Measurements from ENCODE around the gene GATB. TPM values are rescaled to one million over a fixed set of nuclear protein-coding genes. Genes with fewer than 3 reads are reported as not detected.
A peak's percentile ranks its signal among the peaks of the same experiment; 100 is the strongest.

Gene GATB
- total RNA-seq, 4 donors from 2014 or later: 26.6 to 49.2 (median 32.6) TPM

GRCh38 chr4:151653548-151653918 lies 107.3 kb downstream of the GATB start:
- 69 to 72% methylated on average over 7 of the region's 7 CpGs for WGBS, 2 donors
- no peaks in the 10 kb centered on the region for H3K9me3 ChIP-seq
- H3K36me3 ChIP-seq: peaks cover 0 to 13% (median 0%) of the 10 kb centered on the region in 3 donors
- DNase-seq (ENCODE audit: low spot score in 2 of 2): no peak
- no peaks in the 10 kb centered on the region for H3K27me3 ChIP-seq
- H3K27ac ChIP-seq: peak overlapping the region in 1 of 4 donors; percentile 57
- H3K4me3 ChIP-seq: no peak overlapping the region
- H3K4me1 ChIP-seq: peaks cover 0 to 20% (median under 1%) of the 10 kb centered on the region in 4 donors
- TF ChIP-seq EP300 (IDR thresholded peaks at IDR 0.05) (no peak), POLR2A (IDR thresholded peaks at IDR 0.05) (no peak), CTCF (IDR thresholded peaks at IDR 0.05) (no peak)

- peaks cover 0 to 19% (median 0%) of the 10 kb centered on the region in 4 donors for H3K4me1 ChIP-seq
- no peak overlapping the region for H3K4me3 ChIP-seq
- H3K9me3 ChIP-seq: no peaks in the 10 kb centered on the region
- peak in 1 of 2 donors; percentile 90 for TF ChIP-seq EP300 (IDR thresholded peaks at IDR 0.05)
- TF ChIP-seq POLR2A (IDR thresholded peaks at IDR 0.05): no peak
- peak in 1 of 5 experiments; percentile 25 for TF ChIP-seq CTCF (IDR thresholded peaks at IDR 0.05)
- peak in 1 of 2 donors; percentile 71 for DNase-seq (ENCODE audit: low spot score in 2 of 2)
- peaks cover 0 to 13% (median 0%) of the 10 kb centered on the region in 3 donors for H3K36me3 ChIP-seq
- WGBS, 2 donors: 58 to 67% methylated on average over 3 of the region's 3 CpGs
- H3K27me3 ChIP-seq: no peaks in the 10 kb centered on the region
- peak overlapping the region in 2 of 4 donors; percentile 21 to 57 for H3K27ac ChIP-seq
These were observed 107.8 kb downstream of the GATB start for GRCh38 chr4:151652841-151653547.

- WGBS, 2 donors: 76 to 88% methylated on average over 1 of the region's 1 CpG
- Histone ChIP-seq H3K36me3 (peaks cover 0 to 7% (median 0%) of the 10 kb centered on the region in 3 donors), H3K27me3 (no peaks in the 10 kb centered on the region), H3K27ac (no peak overlapping the region), H3K4me3 (no peak overlapping the region), H3K4me1 (peaks cover 0 to 19% (median 0%) of the 10 kb centered on the region in 4 donors), H3K9me3 (no peaks in the 10 kb centered on the region)
- TF ChIP-seq EP300 (IDR thresholded peaks at IDR 0.05): no peak
- no peak for DNase-seq (ENCODE audit: low spot score in 2 of 2)
These were observed 109.3 kb downstream of the GATB start for GRCh38 chr4:151651496-151651895.

- DNase-seq (ENCODE audit: low spot score in 2 of 2): no peak
- no peaks in the 10 kb centered on the region for H3K27me3 ChIP-seq
- WGBS, 2 donors: 90% methylated on average over 13 of the region's 13 CpGs
- no peak overlapping the region for H3K4me3 ChIP-seq
- H3K36me3 ChIP-seq: peaks cover 0 to 6% (median 0%) of the 10 kb centered on the region in 3 donors
- no peak for TF ChIP-seq EP300 (IDR thresholded peaks at IDR 0.05)
- TF ChIP-seq CTCF (IDR thresholded peaks at IDR 0.05): no peak
- no peak for TF ChIP-seq POLR2A (IDR thresholded peaks at IDR 0.05)
- H3K27ac ChIP-seq: no peak overlapping the region
- H3K4me1 ChIP-seq: peaks cover 0 to 18% (median 0%) of the 10 kb centered on the region in 4 donors
- no peaks in the 10 kb centered on the region for H3K9me3 ChIP-seq
These were observed 111.3 kb downstream of the GATB start for GRCh38 chr4:151649479-151649878.

- no peak for DNase-seq (ENCODE audit: low spot score in 2 of 2)
- WGBS, 2 donors: 90 to 91% methylated on average over 5 of the region's 5 CpGs
- Histone ChIP-seq H3K9me3 (no peaks in the 10 kb centered on the region), H3K27me3 (no peaks in the 10 kb centered on the region), H3K4me3 (no peak overlapping the region), H3K36me3 (peaks cover 0 to 6% (median 0%) of the 10 kb centered on the region in 3 donors), H3K4me1 (no peaks in the 10 kb centered on the region), H3K27ac (no peak overlapping the region)
- TF ChIP-seq CTCF (IDR thresholded peaks at IDR 0.05) (no peak), POLR2A (IDR thresholded peaks at IDR 0.05) (no peak), EP300 (IDR thresholded peaks at IDR 0.05) (no peak)
These were observed 114.5 kb downstream of the GATB start for GRCh38 chr4:151646322-151646721.

Data from tibial nerve (tissue), 4 donors.